Measurements from ENCODE around the gene MED13L. TPM values are rescaled to one million over a fixed set of nuclear protein-coding genes. Genes with fewer than 3 reads are reported as not detected.
A peak's percentile ranks its signal among the peaks of the same experiment; 100 is the strongest.

The MED13L gene
- total RNA-seq, 1 donor from 2014 or later = 179 TPM

- peak overlapping the region; percentile 48 to 80 (median 60) for H3K9ac ChIP-seq (ENCODE audit: low read depth in 1 of 3, low read length in 3 of 3)
Observed at GRCh38 chr12:116318576-116319232, 41.2 kb upstream of the MED13L start.

GRCh38 chr12:116317986-116318575 lies 40.6 kb upstream of the MED13L start:
- Histone ChIP-seq H3K27me3 (ENCODE audit: control insufficient read depth in 3 of 3, insufficient read depth in 3 of 3, low read length in 3 of 3) (no peaks in the 10 kb centered on the region), H3K4me3 (ENCODE audit: low read length in 3 of 3) (peak overlapping the region; percentile 54 to 69 (median 65)), H3K9ac (ENCODE audit: low read depth in 1 of 3, low read length in 3 of 3) (peak overlapping the region; percentile 48 to 80 (median 60)), H3K27ac (ENCODE audit: low read depth, low read length) (peak overlapping the region; percentile 89), H3K9me3 (ENCODE audit: control insufficient read depth in 3 of 3, low read length in 3 of 3) (no peaks in the 10 kb centered on the region), H3K36me3 (ENCODE audit: control insufficient read depth in 3 of 3, insufficient read depth in 3 of 3, low read length in 3 of 3) (no peaks in the 10 kb centered on the region), H3K4me1 (ENCODE audit: control insufficient read depth in 3 of 3, insufficient read depth in 3 of 3, low read length in 3 of 3) (peaks cover 26 to 37% (median 28%) of the 10 kb centered on the region in 3 donors)

More at GRCh38 chr12:116318576-116319232, 41.2 kb upstream of the MED13L start:
- Histone ChIP-seq H3K27me3 (ENCODE audit: control insufficient read depth in 3 of 3, insufficient read depth in 3 of 3, low read length in 3 of 3) (no peaks in the 10 kb centered on the region), H3K27ac (ENCODE audit: low read depth, low read length) (peak overlapping the region; percentile 89), H3K9me3 (ENCODE audit: control insufficient read depth in 3 of 3, low read length in 3 of 3) (no peaks in the 10 kb centered on the region), H3K4me1 (ENCODE audit: control insufficient read depth in 3 of 3, insufficient read depth in 3 of 3, low read length in 3 of 3) (peaks cover 26 to 37% (median 28%) of the 10 kb centered on the region in 3 donors), H3K4me3 (ENCODE audit: low read length in 3 of 3) (peak overlapping the region; percentile 54 to 69 (median 65)), H3K36me3 (ENCODE audit: control insufficient read depth in 3 of 3, insufficient read depth in 3 of 3, low read length in 3 of 3) (no peaks in the 10 kb centered on the region)

GRCh38 chr12:116317139-116317538 lies 39.6 kb upstream of the MED13L start:
- Histone ChIP-seq H3K9ac (ENCODE audit: low read depth in 1 of 3, low read length in 3 of 3) (no peak overlapping the region), H3K36me3 (ENCODE audit: control insufficient read depth in 3 of 3, insufficient read depth in 3 of 3, low read length in 3 of 3) (no peaks in the 10 kb centered on the region), H3K4me1 (ENCODE audit: control insufficient read depth in 3 of 3, insufficient read depth in 3 of 3, low read length in 3 of 3) (peaks cover 26 to 37% (median 28%) of the 10 kb centered on the region in 3 donors), H3K27me3 (ENCODE audit: control insufficient read depth in 3 of 3, insufficient read depth in 3 of 3, low read length in 3 of 3) (no peaks in the 10 kb centered on the region), H3K27ac (ENCODE audit: low read depth, low read length) (no peak overlapping the region), H3K4me3 (ENCODE audit: low read length in 3 of 3) (no peak overlapping the region), H3K9me3 (ENCODE audit: control insufficient read depth in 3 of 3, low read length in 3 of 3) (no peaks in the 10 kb centered on the region)

DNA sequence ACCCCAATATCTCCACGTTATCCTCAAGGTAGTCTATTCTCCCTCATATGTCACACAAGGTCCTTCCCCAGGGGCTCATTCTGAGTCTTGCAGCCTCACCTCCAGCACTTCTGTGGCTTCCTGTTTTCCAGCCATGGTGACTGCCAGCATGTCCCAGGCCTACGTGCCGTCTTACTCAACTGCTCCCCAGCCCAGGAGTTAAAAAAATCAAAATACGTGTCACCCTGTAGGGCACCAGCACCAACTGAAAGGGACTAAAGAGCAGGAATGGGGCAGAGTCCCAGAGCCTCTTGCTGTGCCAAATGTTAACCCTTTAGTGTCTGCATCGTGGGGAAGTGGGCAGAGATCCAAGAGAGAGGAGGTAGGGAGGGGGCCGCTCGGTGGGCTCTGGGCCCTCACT lies 37.0 kb upstream of the MED13L start:
- H3K4me3 ChIP-seq (ENCODE audit: low read length in 3 of 3) = no peak overlapping the region

DNA sequence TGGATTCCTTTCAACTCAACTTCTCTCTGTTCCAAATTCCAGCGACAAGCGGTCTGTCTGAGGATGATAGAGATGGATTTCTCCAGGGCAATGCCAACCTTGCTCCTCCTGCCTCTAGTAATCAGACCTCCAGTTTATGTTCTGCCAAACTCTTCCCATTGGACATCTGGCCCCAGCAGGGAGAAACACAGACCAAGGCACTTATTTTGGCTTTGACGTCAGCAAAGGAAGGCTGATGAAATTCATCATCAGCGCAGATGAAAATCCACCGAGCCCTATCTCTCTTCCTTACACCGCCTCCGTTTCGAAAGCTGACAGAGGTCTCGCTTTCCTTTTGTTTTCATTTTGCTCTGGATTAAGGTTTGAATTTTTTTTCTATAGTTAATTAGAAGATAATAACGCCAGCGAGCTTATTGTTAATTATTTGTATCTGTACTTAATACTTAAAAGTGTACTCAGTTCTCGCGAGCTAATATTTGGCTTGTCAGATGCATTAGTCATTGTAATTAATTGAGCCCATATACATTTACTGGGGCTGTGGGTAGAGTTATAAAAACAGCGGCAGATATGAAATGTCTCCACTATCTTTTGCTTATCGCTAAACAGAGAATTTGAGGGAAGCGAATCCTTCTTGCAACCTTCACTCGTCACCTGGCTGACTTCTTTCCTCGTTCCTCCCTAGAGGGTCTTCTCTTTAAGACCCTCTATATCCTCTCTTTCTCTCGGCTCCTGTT lies 35.9 kb upstream of the MED13L start:
- no peaks in the 10 kb centered on the region for H3K36me3 ChIP-seq (ENCODE audit: control insufficient read depth in 3 of 3, insufficient read depth in 3 of 3, low read length in 3 of 3)
- no peak overlapping the region for H3K27ac ChIP-seq (ENCODE audit: low read depth, low read length)
- no peak overlapping the region for H3K9ac ChIP-seq (ENCODE audit: low read depth in 1 of 3, low read length in 3 of 3)
- no peak overlapping the region for H3K4me3 ChIP-seq (ENCODE audit: low read length in 3 of 3)
- H3K9me3 ChIP-seq (ENCODE audit: control insufficient read depth in 3 of 3, low read length in 3 of 3) = no peaks in the 10 kb centered on the region
- peaks cover 1 to 9% (median 4%) of the 10 kb centered on the region in 3 donors for H3K4me1 ChIP-seq (ENCODE audit: control insufficient read depth in 3 of 3, insufficient read depth in 3 of 3, low read length in 3 of 3)
- H3K27me3 ChIP-seq (ENCODE audit: control insufficient read depth in 3 of 3, insufficient read depth in 3 of 3, low read length in 3 of 3) = no peaks in the 10 kb centered on the region

More for the DNA sequence above, 37.0 kb upstream of the MED13L start:
- no peaks in the 10 kb centered on the region for H3K27me3 ChIP-seq (ENCODE audit: control insufficient read depth in 3 of 3, insufficient read depth in 3 of 3, low read length in 3 of 3)
- no peak overlapping the region for H3K9ac ChIP-seq (ENCODE audit: low read depth in 1 of 3, low read length in 3 of 3)
- no peak overlapping the region for H3K27ac ChIP-seq (ENCODE audit: low read depth, low read length)
- H3K9me3 ChIP-seq (ENCODE audit: control insufficient read depth in 3 of 3, low read length in 3 of 3) = no peaks in the 10 kb centered on the region
- no peaks in the 10 kb centered on the region for H3K36me3 ChIP-seq (ENCODE audit: control insufficient read depth in 3 of 3, insufficient read depth in 3 of 3, low read length in 3 of 3)
- H3K4me1 ChIP-seq (ENCODE audit: control insufficient read depth in 3 of 3, insufficient read depth in 3 of 3, low read length in 3 of 3) = peaks cover 12 to 20% (median 15%) of the 10 kb centered on the region in 3 donors

GRCh38 chr12:116310082-116310481 lies 32.6 kb upstream of the MED13L start:
- Histone ChIP-seq H3K36me3 (ENCODE audit: control insufficient read depth in 3 of 3, insufficient read depth in 3 of 3, low read length in 3 of 3) (no peaks in the 10 kb centered on the region), H3K4me1 (ENCODE audit: control insufficient read depth in 3 of 3, insufficient read depth in 3 of 3, low read length in 3 of 3) (peaks cover 0 to 2% (median 0%) of the 10 kb centered on the region in 3 donors)

GRCh38 chr12:116309343-116309742 lies 31.9 kb upstream of the MED13L start:
- no peak overlapping the region for H3K4me3 ChIP-seq (ENCODE audit: low read length in 3 of 3)
- H3K4me1 ChIP-seq (ENCODE audit: control insufficient read depth in 3 of 3, insufficient read depth in 3 of 3, low read length in 3 of 3) = peaks cover 0 to under 1% (median 0%) of the 10 kb centered on the region in 3 donors
- H3K27ac ChIP-seq (ENCODE audit: low read depth, low read length) = no peak overlapping the region
- no peak overlapping the region for H3K9ac ChIP-seq (ENCODE audit: low read depth in 1 of 3, low read length in 3 of 3)
- H3K27me3 ChIP-seq (ENCODE audit: control insufficient read depth in 3 of 3, insufficient read depth in 3 of 3, low read length in 3 of 3) = no peaks in the 10 kb centered on the region
- no peaks in the 10 kb centered on the region for H3K36me3 ChIP-seq (ENCODE audit: control insufficient read depth in 3 of 3, insufficient read depth in 3 of 3, low read length in 3 of 3)
- H3K9me3 ChIP-seq (ENCODE audit: control insufficient read depth in 3 of 3, low read length in 3 of 3) = no peaks in the 10 kb centered on the region

More at GRCh38 chr12:116310082-116310481, 32.6 kb upstream of the MED13L start:
- H3K27me3 ChIP-seq (ENCODE audit: control insufficient read depth in 3 of 3, insufficient read depth in 3 of 3, low read length in 3 of 3) = no peaks in the 10 kb centered on the region
- no peak overlapping the region for H3K27ac ChIP-seq (ENCODE audit: low read depth, low read length)
- no peaks in the 10 kb centered on the region for H3K9me3 ChIP-seq (ENCODE audit: control insufficient read depth in 3 of 3, low read length in 3 of 3)
- no peak overlapping the region for H3K4me3 ChIP-seq (ENCODE audit: low read length in 3 of 3)
- H3K9ac ChIP-seq (ENCODE audit: low read depth in 1 of 3, low read length in 3 of 3) = no peak overlapping the region

DNA sequence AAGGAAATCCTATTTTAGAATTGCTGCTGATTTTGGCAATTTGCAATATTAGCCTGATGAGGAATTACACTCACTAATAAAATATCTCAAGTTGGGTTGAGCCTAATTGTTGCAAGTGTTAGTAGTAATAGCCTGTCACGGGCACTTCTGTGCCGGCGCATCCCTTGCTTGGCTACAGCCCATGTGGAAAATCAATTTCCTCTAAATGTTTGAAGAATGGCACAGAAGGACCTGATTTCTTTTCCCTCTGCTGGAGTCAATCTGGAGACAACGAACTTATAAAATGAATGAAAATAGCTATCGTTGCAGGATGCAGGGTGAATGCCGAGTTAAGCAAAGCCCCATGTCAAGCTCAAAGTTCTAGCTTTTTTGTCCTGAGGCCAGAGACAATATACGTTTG lies 31.2 kb upstream of the MED13L start:
- H3K36me3 ChIP-seq (ENCODE audit: control insufficient read depth in 3 of 3, insufficient read depth in 3 of 3, low read length in 3 of 3) = no peaks in the 10 kb centered on the region
- no peak overlapping the region for H3K4me3 ChIP-seq (ENCODE audit: low read length in 3 of 3)
- H3K9ac ChIP-seq (ENCODE audit: low read depth in 1 of 3, low read length in 3 of 3) = no peak overlapping the region
- H3K27me3 ChIP-seq (ENCODE audit: control insufficient read depth in 3 of 3, insufficient read depth in 3 of 3, low read length in 3 of 3) = no peaks in the 10 kb centered on the region
- H3K27ac ChIP-seq (ENCODE audit: low read depth, low read length) = no peak overlapping the region
- no peaks in the 10 kb centered on the region for H3K9me3 ChIP-seq (ENCODE audit: control insufficient read depth in 3 of 3, low read length in 3 of 3)
- H3K4me1 ChIP-seq (ENCODE audit: control insufficient read depth in 3 of 3, insufficient read depth in 3 of 3, low read length in 3 of 3) = peaks cover 0 to 2% (median 2%) of the 10 kb centered on the region in 3 donors

DNA sequence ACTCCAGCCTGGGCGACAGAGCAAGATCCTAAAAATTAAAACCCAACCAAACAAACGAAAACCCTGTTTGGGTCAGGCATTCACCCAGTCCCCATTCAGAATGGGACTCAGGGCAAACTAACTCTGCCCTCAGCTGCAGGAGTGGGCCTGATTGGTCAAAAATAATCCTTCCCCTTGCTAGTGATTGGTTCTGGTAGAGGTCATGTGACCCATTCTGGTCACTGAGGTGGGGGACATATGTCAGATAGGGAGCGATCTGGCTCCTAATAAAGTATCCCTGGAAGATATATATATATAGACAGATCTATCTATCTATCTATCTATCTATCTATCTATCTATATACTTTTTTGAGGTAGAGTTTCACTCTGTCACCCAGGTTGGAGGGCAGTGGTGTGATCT lies 29.5 kb upstream of the MED13L start:
- Histone ChIP-seq H3K9me3 (ENCODE audit: control insufficient read depth in 3 of 3, low read length in 3 of 3) (no peaks in the 10 kb centered on the region), H3K27me3 (ENCODE audit: control insufficient read depth in 3 of 3, insufficient read depth in 3 of 3, low read length in 3 of 3) (no peaks in the 10 kb centered on the region), H3K36me3 (ENCODE audit: control insufficient read depth in 3 of 3, insufficient read depth in 3 of 3, low read length in 3 of 3) (no peaks in the 10 kb centered on the region), H3K4me1 (ENCODE audit: control insufficient read depth in 3 of 3, insufficient read depth in 3 of 3, low read length in 3 of 3) (peaks cover 0 to 3% (median 2%) of the 10 kb centered on the region in 3 donors), H3K4me3 (ENCODE audit: low read length in 3 of 3) (no peak overlapping the region), H3K9ac (ENCODE audit: low read depth in 1 of 3, low read length in 3 of 3) (no peak overlapping the region), H3K27ac (ENCODE audit: low read depth, low read length) (no peak overlapping the region)

- Histone ChIP-seq H3K4me1 (ENCODE audit: control insufficient read depth in 3 of 3, insufficient read depth in 3 of 3, low read length in 3 of 3) (peaks cover 0 to 3% (median 2%) of the 10 kb centered on the region in 3 donors), H3K36me3 (ENCODE audit: control insufficient read depth in 3 of 3, insufficient read depth in 3 of 3, low read length in 3 of 3) (no peaks in the 10 kb centered on the region), H3K27ac (ENCODE audit: low read depth, low read length) (no peak overlapping the region), H3K9me3 (ENCODE audit: control insufficient read depth in 3 of 3, low read length in 3 of 3) (no peaks in the 10 kb centered on the region), H3K9ac (ENCODE audit: low read depth in 1 of 3, low read length in 3 of 3) (no peak overlapping the region), H3K27me3 (ENCODE audit: control insufficient read depth in 3 of 3, insufficient read depth in 3 of 3, low read length in 3 of 3) (no peaks in the 10 kb centered on the region), H3K4me3 (ENCODE audit: low read length in 3 of 3) (no peak overlapping the region)
Observed at GRCh38 chr12:116306506-116306905, 29.0 kb upstream of the MED13L start.

Measured in skeletal muscle tissue (tissue), 4 donors.